Ishikawa (cell line): ENCODE measurements around the gene WSB1.

Source experiments
- EP300 ChIP-seq: IDR thresholded peaks from 2 replicates; pipeline ENCODE4 v1.6.1; 2012; ENCODE audit warnings: borderline replicate concordance
- FOXM1 ChIP-seq: IDR thresholded peaks from 2 replicates; pipeline ENCODE4 v1.6.1; 2012; ENCODE audit warnings: low read depth, borderline replicate concordance
- NFIC ChIP-seq: IDR thresholded peaks from 2 replicates; pipeline ENCODE4 v1.6.1; 2012
- REST ChIP-seq: IDR thresholded peaks from 2 replicates; pipeline ENCODE4 v1.6.1; 2012; ENCODE audit warnings: low read depth, mild to moderate bottlenecking
- TCF12 ChIP-seq: IDR thresholded peaks from 2 replicates; pipeline ENCODE4 v1.6.1; 2012; ENCODE audit warnings: low read depth

GRCh38 chr17:27332485-27333409 lies 38.8 kb downstream of the WSB1 start:
- TF ChIP-seq EP300 (peak; percentile 48), FOXM1 (no peak), NFIC (peak; percentile 74), TCF12 (no peak; the same call in 1 of the 2 replicates), REST (no peak)
